GM21825 (cell line): ENCODE measurements around the gene DENND11.
A peak's percentile ranks its signal among the peaks of the same experiment; 100 is the strongest.

Experiments
- ATAC-seq: cut with Tn5 transposase; IDR thresholded peaks from one replicate; pipeline ENCODE4 v1.9.1; 2021; ENCODE audit warnings: mild to moderate bottlenecking, moderate library complexity; ENCODE audit not compliant: unreplicated experiment

DENND11 gene

GRCh38 chr7:141702047-141702567 lies at the start of gene DENND11:
DENND11 (minus strand) TSS chr7:141702166; CDS start chr7:141702153, 13 bp downstream.
- ATAC-seq, result peak; percentile 77

GRCh38 chr7:141748396-141748795 lies 46.4 kb upstream of the DENND11 start:
- no peak for ATAC-seq

GRCh38 chr7:141744131-141744530 lies 42.2 kb upstream of the DENND11 start:
- ATAC-seq, result no peak

GRCh38 chr7:141742229-141742628 lies 40.3 kb upstream of the DENND11 start:
- no peak for ATAC-seq

GRCh38 chr7:141739250-141739649 lies 37.3 kb upstream of the DENND11 start:
- no peak for ATAC-seq

GRCh38 chr7:141738592-141739013 lies 36.6 kb upstream of the DENND11 start:
- ATAC-seq, result no peak

GRCh38 chr7:141737836-141738591 lies 36.0 kb upstream of the DENND11 start, which contains the start of gene SSBP1:
SSBP1 (plus strand) TSS chr7:141738358; CDS start chr7:141739167, 809 bp downstream.
- ATAC-seq, result peak; percentile 93

GRCh38 chr7:141737118-141737835 lies 35.3 kb upstream of the DENND11 start:
- ATAC-seq, result no peak

GRCh38 chr7:141731476-141732149 lies 29.6 kb upstream of the DENND11 start:
- no peak for ATAC-seq

- ATAC-seq, result no peak
These were observed 27.1 kb upstream of the DENND11 start for GRCh38 chr7:141729020-141729419.

- ATAC-seq, result no peak
These were observed 20.6 kb upstream of the DENND11 start for GRCh38 chr7:141722529-141722928.

GRCh38 chr7:141717450-141717849 lies 15.5 kb upstream of the DENND11 start:
- no peak for ATAC-seq

- ATAC-seq, result no peak
These were observed 14.1 kb upstream of the DENND11 start for GRCh38 chr7:141715794-141716689.

- ATAC-seq, result no peak
These were observed 13.1 kb upstream of the DENND11 start for GRCh38 chr7:141715018-141715417.

- no peak for ATAC-seq
These were observed 12.6 kb upstream of the DENND11 start for GRCh38 chr7:141714571-141714970.

GRCh38 chr7:141713890-141714289 lies 11.9 kb upstream of the DENND11 start:
- ATAC-seq, result no peak

- no peak for ATAC-seq
These were observed 10.8 kb upstream of the DENND11 start for GRCh38 chr7:141712603-141713255.

GRCh38 chr7:141710301-141710700 lies 8.3 kb upstream of the DENND11 start:
- ATAC-seq, result no peak

GRCh38 chr7:141709749-141710148 lies 7.8 kb upstream of the DENND11 start:
- ATAC-seq, result no peak

- no peak for ATAC-seq
These were observed 7.4 kb upstream of the DENND11 start for GRCh38 chr7:141709318-141709717.
